Stimulated activated CD8-positive, alpha-beta memory T cell treated with anti-CD3 and anti-CD28 coated beads, Interleukin-15, amount 100 ng/mL, for 24 hours (primary cell): ENCODE data around the gene SLC44A2.

Experiments used
- DNase-seq: peaks from one replicate; pipeline ENCODE4 v3.0.0-alpha.2; 2020; ENCODE audit warnings: low read depth

SLC44A2 gene

GRCh38 chr19:10682397-10683063, 57.2 kb downstream of the SLC44A2 start:
- DNase-seq: no peak

- DNase-seq: no peak
These were observed 57.7 kb downstream of the SLC44A2 start for GRCh38 chr19:10683064-10683426.

GRCh38 chr19:10683582-10683981, 58.2 kb downstream of the SLC44A2 start:
- DNase-seq: no peak

GRCh38 chr19:10685210-10685609, 59.9 kb downstream of the SLC44A2 start:
- no peak for DNase-seq

- DNase-seq: no peak
These were observed 60.8 kb downstream of the SLC44A2 start for GRCh38 chr19:10686193-10686592.

- DNase-seq: no peak
These were observed 61.5 kb downstream of the SLC44A2 start for GRCh38 chr19:10686661-10687517.

- DNase-seq: no peak
These were observed 62.4 kb downstream of the SLC44A2 start for GRCh38 chr19:10687518-10688288.

- DNase-seq: no peak
These were observed 63.4 kb downstream of the SLC44A2 start for GRCh38 chr19:10688545-10689280.

- no peak for DNase-seq
These were observed 65.0 kb downstream of the SLC44A2 start for GRCh38 chr19:10690341-10690781.

GRCh38 chr19:10691178-10691881, 66.0 kb downstream of the SLC44A2 start:
- no peak for DNase-seq

- no peak for DNase-seq
These were observed 66.5 kb downstream of the SLC44A2 start for GRCh38 chr19:10691883-10692282.

- no peak for DNase-seq
These were observed 67.4 kb downstream of the SLC44A2 start for GRCh38 chr19:10692673-10693264.
